ENCODE results near the gene PLXNA1. TPM values are rescaled to one million over a fixed set of nuclear protein-coding genes. Genes with fewer than 3 reads are reported as not detected.

Gene PLXNA1
- total RNA-seq, 1 donor = 107 TPM

DNA sequence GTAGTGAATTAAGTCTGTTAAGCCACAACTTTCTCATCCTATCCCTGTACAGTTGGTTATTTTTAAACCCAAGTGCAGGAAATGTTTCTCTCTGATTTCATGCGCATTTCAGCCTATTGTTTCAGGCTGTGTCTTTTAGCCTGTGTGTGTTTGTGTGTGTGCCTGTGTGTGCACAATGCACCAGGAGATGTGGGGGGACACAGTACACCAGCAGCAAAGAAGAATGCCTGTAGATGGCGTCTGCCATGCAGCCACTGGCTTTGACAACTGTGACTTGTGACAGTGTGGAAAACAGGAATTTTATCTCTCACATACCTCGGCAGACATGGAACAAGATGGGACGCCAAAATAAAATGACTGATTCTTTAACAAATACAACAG, 43.6 kb upstream of the PLXNA1 start:
- no peaks in the 10 kb centered on the region for H4K20me1 ChIP-seq (ENCODE audit: insufficient read depth, low read length)
- peaks cover 10% of the 10 kb centered on the region for H3K4me1 ChIP-seq (ENCODE audit: insufficient read depth, low read length)
- TF ChIP-seq, protein P1, sequence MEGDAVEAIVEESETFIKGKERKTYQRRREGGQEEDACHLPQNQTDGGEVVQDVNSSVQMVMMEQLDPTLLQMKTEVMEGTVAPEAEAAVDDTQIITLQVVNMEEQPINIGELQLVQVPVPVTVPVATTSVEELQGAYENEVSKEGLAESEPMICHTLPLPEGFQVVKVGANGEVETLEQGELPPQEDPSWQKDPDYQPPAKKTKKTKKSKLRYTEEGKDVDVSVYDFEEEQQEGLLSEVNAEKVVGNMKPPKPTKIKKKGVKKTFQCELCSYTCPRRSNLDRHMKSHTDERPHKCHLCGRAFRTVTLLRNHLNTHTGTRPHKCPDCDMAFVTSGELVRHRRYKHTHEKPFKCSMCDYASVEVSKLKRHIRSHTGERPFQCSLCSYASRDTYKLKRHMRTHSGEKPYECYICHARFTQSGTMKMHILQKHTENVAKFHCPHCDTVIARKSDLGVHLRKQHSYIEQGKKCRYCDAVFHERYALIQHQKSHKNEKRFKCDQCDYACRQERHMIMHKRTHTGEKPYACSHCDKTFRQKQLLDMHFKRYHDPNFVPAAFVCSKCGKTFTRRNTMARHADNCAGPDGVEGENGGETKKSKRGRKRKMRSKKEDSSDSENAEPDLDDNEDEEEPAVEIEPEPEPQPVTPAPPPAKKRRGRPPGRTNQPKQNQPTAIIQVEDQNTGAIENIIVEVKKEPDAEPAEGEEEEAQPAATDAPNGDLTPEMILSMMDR (IDR thresholded peaks at IDR 0.05; ENCODE audit: extremely low read depth, low read depth, low read length) = no peak
- no peak overlapping the region for H3K4me3 ChIP-seq (ENCODE audit: insufficient read depth, low read length)
- H3K4me2 ChIP-seq (ENCODE audit: insufficient read depth, low read length) = no peak overlapping the region
- H2AFZ ChIP-seq (ENCODE audit: low read length) = no peak overlapping the region
- no peaks in the 10 kb centered on the region for H3K27me3 ChIP-seq (ENCODE audit: insufficient read depth, low read length)
- no peaks in the 10 kb centered on the region for H3K9me3 ChIP-seq (ENCODE audit: low read depth, low read length)
- H3K36me3 ChIP-seq (ENCODE audit: insufficient read depth, low read length) = no peaks in the 10 kb centered on the region
- no peaks in the 10 kb centered on the region for H3K79me2 ChIP-seq (ENCODE audit: insufficient read depth, low read length)
- no peak for DNase-seq (ENCODE audit: insufficient read length, low spot score, missing footprints)
- H3K27ac ChIP-seq (ENCODE audit: low read depth, low read length) = no peak overlapping the region

- Histone ChIP-seq H3K27ac (ENCODE audit: low read depth, low read length) (no peak overlapping the region), H4K20me1 (ENCODE audit: insufficient read depth, low read length) (no peaks in the 10 kb centered on the region), H3K4me1 (ENCODE audit: insufficient read depth, low read length) (peaks cover 10% of the 10 kb centered on the region), H3K4me2 (ENCODE audit: insufficient read depth, low read length) (no peak overlapping the region), H3K27me3 (ENCODE audit: insufficient read depth, low read length) (no peaks in the 10 kb centered on the region), H3K79me2 (ENCODE audit: insufficient read depth, low read length) (no peaks in the 10 kb centered on the region), H2AFZ (ENCODE audit: low read length) (no peak overlapping the region), H3K36me3 (ENCODE audit: insufficient read depth, low read length) (no peaks in the 10 kb centered on the region), H3K4me3 (ENCODE audit: insufficient read depth, low read length) (no peak overlapping the region), H3K9me3 (ENCODE audit: low read depth, low read length) (no peaks in the 10 kb centered on the region)
- TF ChIP-seq, protein P1 (IDR thresholded peaks at IDR 0.05; ENCODE audit: extremely low read depth, low read depth, low read length) = no peak
- DNase-seq (ENCODE audit: insufficient read length, low spot score, missing footprints) = no peak
Observed at GRCh38 chr3:126939733-126940132, 43.2 kb upstream of the PLXNA1 start.

GRCh38 chr3:126941721-126942270, 41.1 kb upstream of the PLXNA1 start:
- Histone ChIP-seq H3K36me3 (ENCODE audit: insufficient read depth, low read length) (no peaks in the 10 kb centered on the region), H3K79me2 (ENCODE audit: insufficient read depth, low read length) (no peaks in the 10 kb centered on the region), H2AFZ (ENCODE audit: low read length) (no peak overlapping the region), H3K9me3 (ENCODE audit: low read depth, low read length) (no peaks in the 10 kb centered on the region), H3K27me3 (ENCODE audit: insufficient read depth, low read length) (no peaks in the 10 kb centered on the region), H3K4me1 (ENCODE audit: insufficient read depth, low read length) (peaks cover 10% of the 10 kb centered on the region), H3K27ac (ENCODE audit: low read depth, low read length) (no peak overlapping the region), H4K20me1 (ENCODE audit: insufficient read depth, low read length) (no peaks in the 10 kb centered on the region), H3K4me3 (ENCODE audit: insufficient read depth, low read length) (no peak overlapping the region), H3K4me2 (ENCODE audit: insufficient read depth, low read length) (no peak overlapping the region)
- TF ChIP-seq, protein P1 (IDR thresholded peaks at IDR 0.05; ENCODE audit: extremely low read depth, low read depth, low read length) = no peak
- DNase-seq (ENCODE audit: insufficient read length, low spot score, missing footprints) = no peak

DNA sequence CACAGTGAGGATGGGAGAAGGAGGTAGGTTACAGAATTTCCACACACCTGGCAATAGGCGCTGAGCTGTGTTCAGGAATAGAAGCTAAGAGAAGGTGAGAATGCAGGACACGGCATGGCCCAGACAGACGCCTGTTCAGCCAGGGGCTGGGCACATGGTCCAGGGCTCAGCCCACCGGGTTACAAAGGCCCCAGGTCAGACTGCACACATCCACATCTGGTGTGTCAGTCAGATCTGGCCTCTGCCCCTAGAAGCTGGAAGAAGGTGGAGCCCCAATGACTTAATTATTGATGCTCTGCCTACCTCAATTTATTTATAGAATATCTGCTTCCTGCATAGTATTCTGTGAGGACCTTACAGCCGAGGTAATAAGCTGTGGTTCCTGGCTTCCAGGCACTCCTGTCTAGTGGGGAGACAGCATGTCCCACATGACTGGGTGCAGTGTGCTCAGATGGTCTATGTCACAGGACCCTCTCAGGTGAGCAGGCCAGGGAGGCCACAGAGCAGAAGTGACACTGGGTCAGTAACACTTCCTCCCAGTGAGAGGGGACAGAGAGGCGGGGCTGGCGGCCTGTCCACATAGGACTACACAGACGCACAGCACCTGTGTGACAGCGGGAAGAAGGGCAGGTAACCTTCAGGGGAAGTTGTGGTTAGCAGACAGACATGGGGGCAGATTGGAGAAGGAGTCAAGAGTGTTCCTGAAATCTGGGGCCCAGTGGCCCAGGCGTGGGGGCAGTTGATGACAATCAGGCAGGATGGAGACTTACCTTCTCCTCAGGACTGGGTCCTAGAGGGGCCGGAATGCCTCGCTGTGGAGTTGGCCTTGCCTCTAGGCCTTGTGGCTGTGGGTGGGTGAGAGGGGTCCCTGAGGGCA, 38.6 kb upstream of the PLXNA1 start:
- Histone ChIP-seq H4K20me1 (ENCODE audit: insufficient read depth, low read length) (no peaks in the 10 kb centered on the region), H3K36me3 (ENCODE audit: insufficient read depth, low read length) (no peaks in the 10 kb centered on the region), H2AFZ (ENCODE audit: low read length) (no peak overlapping the region), H3K27me3 (ENCODE audit: insufficient read depth, low read length) (no peaks in the 10 kb centered on the region), H3K4me1 (ENCODE audit: insufficient read depth, low read length) (no peaks in the 10 kb centered on the region), H3K4me2 (ENCODE audit: insufficient read depth, low read length) (no peak overlapping the region), H3K27ac (ENCODE audit: low read depth, low read length) (no peak overlapping the region), H3K4me3 (ENCODE audit: insufficient read depth, low read length) (no peak overlapping the region), H3K79me2 (ENCODE audit: insufficient read depth, low read length) (no peaks in the 10 kb centered on the region), H3K9me3 (ENCODE audit: low read depth, low read length) (no peaks in the 10 kb centered on the region)
- DNase-seq (ENCODE audit: insufficient read length, low spot score, missing footprints) = no peak
- TF ChIP-seq, protein P1 (IDR thresholded peaks at IDR 0.05; ENCODE audit: extremely low read depth, low read depth, low read length) = no peak
